8988T (cell line): Measurements from ENCODE around the gene PYROXD2.
"Not testable (repeated sequence)": the region's sequence is repeated elsewhere in the genome, so short reads cannot be mapped to it uniquely, and the experiment has no call there.

Source experiments
- DNase-seq: peaks from one replicate; pipeline ENCODE4 v3.0.0; 2011

PYROXD2 gene

GRCh38 chr10:98364432-98365102 lies 50.4 kb downstream of the PYROXD2 start:
- no peak for DNase-seq

GRCh38 chr10:98363220-98363619 lies 51.8 kb downstream of the PYROXD2 start:
- DNase-seq: no peak

- DNase-seq: no peak
These were observed 53.6 kb downstream of the PYROXD2 start for GRCh38 chr10:98361131-98362025.

GRCh38 chr10:98357194-98357822 lies 57.7 kb downstream of the PYROXD2 start:
- no peak for DNase-seq

GRCh38 chr10:98354491-98354890 lies 60.5 kb downstream of the PYROXD2 start:
- no peak for DNase-seq

GRCh38 chr10:98353170-98353569 lies 61.8 kb downstream of the PYROXD2 start:
- DNase-seq: no peak

- DNase-seq: no peak
These were observed 63.1 kb downstream of the PYROXD2 start for GRCh38 chr10:98351831-98352402.

GRCh38 chr10:98349508-98349922 lies 65.5 kb downstream of the PYROXD2 start:
- DNase-seq: no peak

GRCh38 chr10:98346847-98347246 lies 68.1 kb downstream of the PYROXD2 start:
- no peak for DNase-seq

GRCh38 chr10:98344589-98345038 lies 70.4 kb downstream of the PYROXD2 start:
- DNase-seq: no peak

GRCh38 chr10:98341701-98342100 lies 73.3 kb downstream of the PYROXD2 start:
- not testable (repeated sequence) for DNase-seq

GRCh38 chr10:98340940-98341310 lies 74.1 kb downstream of the PYROXD2 start:
- no peak for DNase-seq

- DNase-seq: no peak
These were observed 74.6 kb downstream of the PYROXD2 start for GRCh38 chr10:98340261-98340939.

- DNase-seq: no peak
These were observed 75.2 kb downstream of the PYROXD2 start for GRCh38 chr10:98339799-98340198.

- DNase-seq: no peak
These were observed 76.1 kb downstream of the PYROXD2 start for GRCh38 chr10:98338896-98339295.

GRCh38 chr10:98338318-98338717 lies 76.7 kb downstream of the PYROXD2 start:
- no peak for DNase-seq

GRCh38 chr10:98337484-98337883 lies 77.5 kb downstream of the PYROXD2 start:
- DNase-seq: no peak
